DMS79 treated with DMSO at 0.1 percent for 48 hours (cell line): ENCODE data around the gene SFXN3.

ENCODE experiments used
- DNase-seq: peaks from one replicate; lab custom pipeline; 2025; lab: John Stamatoyannopoulos, UW

SFXN3 gene

DNA sequence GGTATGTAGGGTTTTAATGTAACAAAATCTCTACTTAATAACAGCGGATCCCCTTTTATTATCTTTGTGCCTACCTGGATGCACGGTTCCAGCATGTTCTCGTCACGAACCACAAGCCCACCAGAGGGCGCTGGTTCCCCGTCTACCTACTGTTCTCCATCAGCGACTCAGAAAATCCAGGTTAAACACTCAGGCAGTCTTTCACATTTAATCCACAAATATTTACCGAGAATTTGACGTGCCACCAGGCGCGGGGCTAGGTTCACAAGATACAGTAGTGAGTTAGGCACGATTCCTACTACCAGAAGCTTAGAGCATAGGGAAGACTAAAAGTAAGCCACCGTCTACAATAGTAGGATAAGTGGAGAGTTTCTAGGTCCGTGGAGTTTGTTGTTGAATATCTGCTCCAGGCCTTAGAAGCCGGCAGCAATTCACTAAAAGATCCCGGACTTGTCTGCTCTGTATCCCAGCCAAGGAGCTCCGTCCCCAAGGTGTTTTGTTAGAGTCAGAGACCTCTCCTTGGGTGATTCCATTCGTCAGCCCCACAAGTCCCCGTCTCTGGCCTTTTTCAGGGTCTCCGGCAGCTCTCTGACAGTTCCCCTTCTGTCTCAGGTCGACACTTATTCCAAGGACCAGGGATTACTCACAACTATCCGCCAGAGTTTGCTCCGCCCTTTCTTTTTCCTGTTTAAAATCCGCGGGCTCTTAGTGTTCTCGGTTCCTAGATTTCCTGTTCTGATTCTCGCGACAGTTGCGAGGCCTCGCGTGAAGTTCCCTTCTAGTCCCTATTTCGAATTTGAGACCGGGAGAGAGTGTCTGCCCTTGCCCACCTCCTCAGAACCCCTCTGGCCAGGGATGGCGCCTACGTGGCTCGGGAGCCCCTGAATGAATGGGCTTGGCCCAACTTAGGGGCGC, 29.3 kb downstream of the SFXN3 start:
- DNase-seq = peak; percentile 75

DNA sequence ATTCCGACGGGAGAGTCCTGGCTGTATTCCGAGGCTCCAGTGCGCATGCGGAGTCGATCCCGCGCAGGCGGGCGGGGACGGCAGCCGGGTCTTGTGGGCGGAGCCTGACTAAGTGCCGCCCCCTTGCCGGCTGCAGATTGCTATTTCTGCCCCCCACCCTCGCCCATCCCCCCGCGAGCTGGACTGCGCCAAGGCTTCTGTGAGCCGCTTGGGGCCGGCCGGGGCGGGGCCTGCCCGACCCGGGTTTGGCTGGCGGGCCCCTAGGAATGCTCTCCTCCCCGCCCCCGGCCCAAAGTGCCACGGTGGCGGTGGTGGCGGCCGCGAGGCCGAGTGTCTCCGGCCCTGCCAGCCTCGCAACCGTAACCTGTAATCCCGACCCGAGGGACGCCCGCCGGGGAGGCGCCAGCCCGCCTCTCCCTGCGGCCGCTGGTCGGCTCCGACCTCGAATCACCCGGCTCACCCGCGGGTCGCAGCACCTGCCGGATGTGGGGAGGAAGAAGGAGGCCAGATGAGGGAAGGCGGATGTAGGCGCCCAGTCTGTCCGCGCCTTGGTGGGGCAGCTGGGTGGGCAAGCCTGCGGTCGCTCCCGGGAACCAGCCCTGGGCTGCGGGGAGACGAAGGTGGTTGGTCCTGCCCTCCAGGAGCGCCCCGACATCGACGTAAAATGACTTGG, 30.1 kb downstream of the SFXN3 start:
- peak; percentile 75 for DNase-seq

DNA sequence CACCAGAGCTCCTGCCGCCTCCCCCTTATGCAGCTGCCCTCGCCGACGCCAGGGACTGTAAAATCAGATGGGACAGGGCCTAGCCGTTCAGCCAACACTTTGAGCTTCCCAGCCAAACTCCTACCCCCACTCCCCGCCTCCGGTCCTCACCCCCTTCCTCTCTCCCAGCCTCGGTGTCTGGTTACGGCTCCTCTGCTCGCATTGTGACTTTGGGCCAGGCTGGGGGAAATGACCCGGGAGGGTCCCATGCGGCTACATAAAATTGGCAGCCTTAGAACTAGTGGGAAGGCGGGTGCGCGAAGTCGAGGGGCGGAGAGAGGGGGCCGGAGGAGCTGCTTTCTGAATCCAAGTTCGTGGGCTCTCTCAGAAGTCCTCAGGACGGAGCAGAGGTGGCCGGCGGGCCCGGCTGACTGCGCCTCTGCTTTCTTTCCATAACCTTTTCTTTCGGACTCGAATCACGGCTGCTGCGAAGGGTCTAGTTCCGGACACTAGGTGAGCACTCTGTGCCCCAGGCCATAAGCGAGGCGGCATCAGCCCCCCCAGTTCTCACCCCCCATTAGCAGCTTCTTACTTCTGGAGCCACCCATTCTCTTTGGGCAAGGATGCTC, 30.7 kb downstream of the SFXN3 start, which contains the start of gene KAZALD1:
Gene KAZALD1, plus strand, starts transcription at position 366 of the 608 bp plus-strand sequence. CDS start 604 bp downstream, outside the sequence.
- DNase-seq = peak; percentile 44

DNA sequence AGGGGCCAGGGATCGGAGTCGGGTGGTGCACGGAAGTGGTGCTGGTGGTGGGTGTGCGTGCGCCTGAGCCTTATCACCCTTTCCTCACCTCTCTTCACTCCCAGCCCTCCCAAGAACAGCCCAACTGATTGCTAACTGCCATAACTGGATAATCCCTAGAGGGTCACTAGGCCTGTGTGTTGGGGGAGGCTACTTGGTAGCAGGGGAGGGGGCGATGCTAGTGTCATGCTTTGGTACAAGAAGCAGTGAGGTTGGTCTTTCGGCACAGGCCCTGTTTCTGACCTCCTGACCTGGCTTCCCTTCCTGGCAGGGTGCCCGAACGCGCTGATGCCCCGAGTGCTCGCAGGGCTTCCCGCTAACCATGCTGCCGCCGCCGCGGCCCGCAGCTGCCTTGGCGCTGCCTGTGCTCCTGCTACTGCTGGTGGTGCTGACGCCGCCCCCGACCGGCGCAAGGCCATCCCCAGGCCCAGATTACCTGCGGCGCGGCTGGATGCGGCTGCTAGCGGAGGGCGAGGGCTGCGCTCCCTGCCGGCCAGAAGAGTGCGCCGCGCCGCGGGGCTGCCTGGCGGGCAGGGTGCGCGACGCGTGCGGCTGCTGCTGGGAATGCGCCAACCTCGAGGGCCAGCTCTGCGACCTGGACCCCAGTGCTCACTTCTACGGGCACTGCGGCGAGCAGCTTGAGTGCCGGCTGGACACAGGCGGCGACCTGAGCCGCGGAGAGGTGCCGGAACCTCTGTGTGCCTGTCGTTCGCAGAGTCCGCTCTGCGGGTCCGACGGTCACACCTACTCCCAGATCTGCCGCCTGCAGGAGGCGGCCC, 31.4 kb downstream of the SFXN3 start:
- peak; percentile 29 for DNase-seq

DNA sequence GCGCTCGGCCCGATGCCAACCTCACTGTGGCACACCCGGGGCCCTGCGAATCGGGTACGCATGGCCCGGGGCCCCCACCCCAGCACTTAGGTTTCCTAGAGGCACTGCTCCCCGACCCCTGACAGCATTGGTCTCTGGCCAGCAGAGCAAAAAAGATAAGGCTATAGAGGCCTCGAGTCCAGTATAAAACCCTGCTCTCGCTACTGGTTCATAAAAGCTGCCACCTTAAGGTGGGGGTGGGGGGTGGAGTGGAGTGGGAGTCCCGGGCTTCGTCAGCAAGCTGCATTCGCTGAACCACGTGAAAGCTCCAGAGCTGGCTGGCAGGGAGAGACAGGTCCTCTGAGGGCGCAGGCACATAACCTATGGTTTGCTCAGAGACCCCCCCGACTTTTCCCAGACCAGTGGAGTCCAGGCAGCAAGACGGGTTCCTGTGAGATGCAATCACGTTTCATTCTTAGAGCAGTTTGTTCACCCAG, 32.1 kb downstream of the SFXN3 start:
- peak; percentile 31 for DNase-seq

DNA sequence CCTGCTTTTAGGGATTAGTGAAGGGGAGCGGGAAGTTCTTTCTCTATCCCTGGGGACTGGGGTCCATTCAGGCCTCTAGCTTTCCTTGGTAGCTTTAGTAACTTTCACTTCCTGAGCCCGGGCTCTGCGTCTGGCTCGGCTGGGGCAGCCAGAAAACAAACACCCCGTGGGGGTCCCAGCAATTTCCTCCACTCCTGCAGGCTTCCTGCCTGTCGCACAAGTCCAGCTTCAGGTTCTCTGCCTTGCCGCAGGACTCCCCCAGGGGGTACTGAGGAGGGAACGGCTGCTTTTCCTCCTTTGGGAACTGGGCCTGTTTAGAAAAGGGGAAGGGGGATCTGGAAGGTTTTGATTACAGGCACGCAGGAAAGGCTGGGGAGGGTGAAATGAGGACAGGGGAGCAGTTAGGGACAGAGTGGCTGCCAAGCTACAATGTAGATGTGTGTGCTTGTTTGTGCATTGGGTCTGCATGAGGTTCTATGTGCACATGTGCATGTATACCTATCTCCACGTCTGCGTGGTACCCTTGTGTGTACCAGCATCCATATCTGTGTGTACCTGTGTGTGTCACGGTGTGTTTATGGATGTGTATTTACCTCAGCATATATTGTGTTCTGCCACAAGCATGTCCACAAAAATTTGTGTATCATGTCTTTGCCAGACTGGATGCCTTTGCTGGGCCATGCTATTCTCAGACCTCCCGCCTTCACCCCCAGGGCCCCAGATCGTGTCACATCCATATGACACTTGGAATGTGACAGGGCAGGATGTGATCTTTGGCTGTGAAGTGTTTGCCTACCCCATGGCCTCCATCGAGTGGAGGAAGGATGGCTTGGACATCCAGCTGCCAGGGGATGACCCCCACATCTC, 32.7 kb downstream of the SFXN3 start:
- no peak for DNase-seq

DNA sequence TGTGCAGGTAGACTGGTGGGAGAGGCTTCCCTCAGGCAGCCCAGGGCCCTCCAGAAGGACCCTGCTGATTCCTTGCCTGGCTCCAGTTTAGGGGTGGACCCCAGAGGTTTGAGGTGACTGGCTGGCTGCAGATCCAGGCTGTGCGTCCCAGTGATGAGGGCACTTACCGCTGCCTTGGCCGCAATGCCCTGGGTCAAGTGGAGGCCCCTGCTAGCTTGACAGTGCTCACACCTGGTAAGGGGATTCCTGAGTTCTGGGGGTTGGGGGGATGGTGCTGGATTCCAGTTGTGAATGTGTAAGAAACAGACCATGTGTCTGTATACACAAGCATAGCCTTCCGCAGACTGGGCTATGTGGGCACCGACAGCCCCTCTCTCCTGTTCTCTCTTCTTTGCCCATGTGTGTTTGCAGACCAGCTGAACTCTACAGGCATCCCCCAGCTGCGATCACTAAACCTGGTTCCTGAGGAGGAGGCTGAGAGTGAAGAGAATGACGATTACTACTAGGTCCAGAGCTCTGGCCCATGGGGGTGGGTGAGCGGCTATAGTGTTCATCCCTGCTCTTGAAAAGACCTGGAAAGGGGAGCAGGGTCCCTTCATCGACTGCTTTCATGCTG, 33.5 kb downstream of the SFXN3 start:
- no peak for DNase-seq

DNA sequence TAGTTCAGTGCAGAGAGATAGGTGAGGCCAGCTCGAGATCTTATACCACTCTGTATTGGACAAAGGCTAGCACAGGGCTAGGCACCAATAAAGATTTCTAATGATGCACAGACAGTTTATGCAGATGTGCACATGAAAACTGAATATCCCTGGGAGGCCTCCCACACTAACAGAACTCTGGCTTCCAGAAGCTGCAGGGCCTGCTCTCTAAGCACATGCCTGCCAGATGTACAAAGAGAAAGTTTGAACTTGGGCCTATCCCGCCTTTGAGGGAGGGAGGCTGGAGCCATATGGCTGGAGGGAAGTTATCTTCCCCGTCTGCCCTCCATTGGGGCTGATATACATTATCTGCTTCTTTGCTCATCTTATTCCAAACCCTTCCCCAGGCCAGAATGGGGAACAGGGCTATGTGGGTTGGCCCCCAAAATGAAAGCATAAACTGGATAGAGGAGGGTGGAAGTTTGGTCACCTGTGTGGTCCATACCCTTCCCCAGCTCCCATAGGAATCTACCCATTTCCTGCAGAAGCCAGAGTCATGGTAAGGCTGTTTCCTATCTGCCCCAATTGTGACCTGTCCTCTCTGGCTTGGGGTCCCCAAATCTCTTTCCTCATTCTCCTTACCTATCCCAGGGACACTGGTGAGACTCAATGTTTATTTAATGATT, 34.6 kb downstream of the SFXN3 start:
- no peak for DNase-seq

DNA sequence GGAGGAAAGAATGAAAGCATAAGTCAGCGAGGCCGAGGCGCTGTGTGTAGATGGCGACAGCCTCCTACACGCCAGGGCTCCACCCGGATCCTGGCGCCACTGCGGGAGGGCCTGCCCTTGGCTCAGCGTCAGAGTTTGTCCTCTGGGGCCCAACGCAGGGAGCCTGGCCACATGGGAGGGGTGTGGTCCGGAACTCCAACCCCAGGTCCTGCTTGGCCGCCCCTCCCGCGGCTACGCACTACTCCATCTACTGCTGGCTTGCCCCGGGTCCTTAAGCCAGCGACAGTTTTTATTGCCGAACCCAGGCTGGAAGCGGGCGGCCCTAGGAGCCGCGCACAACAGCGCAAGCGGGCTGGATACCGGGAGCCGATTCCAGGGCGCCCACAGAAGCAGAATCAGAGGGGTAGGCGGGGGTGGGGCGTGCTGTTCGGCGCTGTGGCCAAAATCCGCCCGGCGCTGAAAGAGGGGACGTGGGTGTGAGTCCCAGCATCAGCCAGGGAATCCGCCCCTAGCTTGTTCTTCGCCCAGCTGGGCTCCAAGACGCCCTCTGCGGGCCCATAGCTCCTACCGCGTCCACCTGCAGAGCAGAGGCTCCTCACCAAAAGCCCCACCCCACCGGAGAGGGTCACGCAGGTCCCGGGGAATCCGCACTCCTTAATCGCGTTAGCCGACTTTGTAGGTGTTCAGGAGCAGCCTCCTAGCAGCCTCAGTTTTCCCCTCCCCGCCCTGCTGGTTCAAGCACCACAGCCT, 35.3 kb downstream of the SFXN3 start:
- DNase-seq = peak; percentile 8

DNA sequence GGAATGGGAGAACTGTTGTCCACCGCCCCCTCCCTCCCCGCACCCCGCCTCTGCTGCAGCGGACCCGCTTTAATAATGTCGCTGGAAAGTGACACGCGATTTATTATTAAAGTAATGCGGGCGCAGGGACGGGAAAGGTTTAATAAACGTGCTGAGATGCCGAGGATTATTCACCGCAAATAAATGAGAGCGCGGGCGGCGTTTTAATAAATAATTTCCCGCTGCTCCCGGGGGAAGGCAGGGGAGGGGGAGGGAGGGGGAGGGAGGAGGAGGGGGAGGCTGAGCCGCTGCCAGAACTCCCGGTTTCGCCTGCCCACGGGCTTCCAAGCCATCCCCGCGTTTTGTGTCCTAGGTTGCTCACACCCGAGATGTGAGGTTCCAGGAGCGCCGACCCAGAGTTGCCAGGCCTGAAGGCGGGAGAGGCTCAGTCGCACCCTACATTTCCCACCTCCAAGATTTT, 35.9 kb downstream of the SFXN3 start:
- DNase-seq = peak; percentile 13

DNA sequence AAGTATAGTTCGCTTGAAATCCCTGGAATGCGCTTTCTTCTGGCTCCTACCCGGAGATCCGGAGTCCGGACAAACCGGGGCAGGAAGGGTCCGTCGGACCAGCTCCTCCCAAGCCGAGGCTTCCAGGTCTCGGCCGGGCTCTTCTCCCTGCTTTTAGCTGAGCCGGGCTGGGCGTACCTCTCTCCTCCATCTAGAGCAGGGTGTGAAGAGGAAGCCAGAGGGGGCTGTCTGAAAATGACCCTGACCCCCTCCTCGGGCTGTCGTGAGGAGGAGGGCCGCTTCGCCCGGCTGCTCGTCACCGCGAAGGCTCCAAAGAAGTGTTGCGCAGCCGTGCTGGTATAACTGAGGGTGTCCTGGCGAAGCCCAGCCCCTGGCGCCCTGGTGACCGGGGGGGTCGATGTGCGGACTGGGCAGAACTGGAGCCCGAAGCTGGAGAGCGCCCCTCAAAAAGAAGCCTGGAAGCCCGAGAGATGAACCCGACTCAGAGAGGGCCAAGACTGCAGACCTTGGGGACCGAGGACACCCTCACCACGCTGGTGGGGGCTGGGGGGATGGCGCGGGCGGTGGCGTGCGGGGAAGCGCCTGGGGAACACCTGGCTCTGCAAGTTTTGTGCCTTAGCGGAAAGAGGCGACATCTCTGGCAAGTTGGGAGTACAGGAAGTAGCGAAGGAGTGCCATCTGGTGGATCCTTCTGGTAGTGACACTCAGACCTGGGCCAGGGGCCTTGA, 36.5 kb downstream of the SFXN3 start:
- peak; percentile 42 for DNase-seq

DNA sequence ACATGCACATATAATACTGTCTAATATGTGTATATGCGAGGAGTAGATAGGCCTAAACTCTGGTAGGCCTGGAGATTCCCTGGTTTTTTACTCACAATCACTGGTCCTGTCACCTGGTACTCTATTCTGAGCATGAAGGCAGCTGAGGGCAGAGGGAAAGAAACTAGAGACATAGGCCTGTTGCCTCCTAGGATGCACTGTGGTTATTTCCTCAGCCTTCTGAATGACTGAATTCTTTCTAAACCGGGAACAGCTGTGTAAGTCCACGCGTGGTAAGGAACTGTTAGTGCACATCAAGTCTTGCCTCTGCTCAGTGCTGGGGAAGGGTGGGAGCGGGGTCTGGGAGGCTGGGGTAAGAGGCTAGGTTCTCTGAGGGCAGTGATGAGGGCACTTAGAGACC, 38.4 kb downstream of the SFXN3 start:
- no peak for DNase-seq

DNA sequence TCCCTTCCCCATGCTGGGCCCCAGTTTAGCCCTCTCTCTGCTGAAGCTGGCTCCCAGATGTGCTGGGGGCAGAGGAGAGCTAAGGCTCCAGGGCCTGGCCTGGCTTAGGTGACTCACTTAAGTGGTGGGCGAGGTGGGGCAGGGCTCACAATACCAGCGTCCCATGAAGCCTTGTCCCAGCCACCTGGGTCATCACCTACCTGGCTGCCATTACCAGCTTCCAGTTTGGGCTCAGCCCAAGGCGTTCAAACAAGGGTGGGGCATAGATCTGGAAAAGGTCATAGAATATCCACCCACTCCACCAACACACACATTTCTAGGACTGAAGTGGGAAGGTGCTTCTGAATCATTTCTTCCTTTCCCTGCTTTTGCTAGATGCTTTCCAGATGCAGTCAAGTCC, 39.1 kb downstream of the SFXN3 start:
- no peak for DNase-seq

DNA sequence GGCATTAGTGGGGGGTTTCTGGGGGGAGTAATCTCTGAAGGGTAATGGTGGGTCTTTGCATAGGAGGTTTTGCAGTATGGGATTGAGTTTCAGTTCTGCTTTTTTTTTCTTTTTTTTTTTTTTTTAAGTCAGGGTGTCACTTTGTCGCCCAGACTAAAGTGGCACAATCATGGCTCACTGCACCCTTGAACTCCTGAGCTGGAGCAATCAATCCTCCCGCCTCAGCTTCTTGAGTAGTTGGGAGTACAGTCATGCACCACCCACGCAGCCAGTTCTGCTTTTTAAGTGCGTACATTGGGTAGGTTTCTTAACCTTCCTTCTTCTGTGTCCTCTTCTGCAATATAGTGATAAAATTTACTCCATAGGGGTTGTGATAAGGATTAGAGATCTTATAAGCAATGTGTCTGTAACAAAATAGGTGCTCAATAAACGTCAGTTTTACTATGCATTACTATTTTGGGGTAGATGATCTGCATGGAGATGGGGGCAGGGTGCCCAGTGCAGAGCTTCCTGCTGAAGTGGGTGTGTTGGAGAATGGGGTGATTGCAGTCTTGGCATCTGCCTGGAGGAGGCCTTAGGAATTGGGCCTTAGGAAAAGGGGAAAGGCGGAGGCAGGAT, 40.3 kb downstream of the SFXN3 start:
- DNase-seq = no peak

DNA sequence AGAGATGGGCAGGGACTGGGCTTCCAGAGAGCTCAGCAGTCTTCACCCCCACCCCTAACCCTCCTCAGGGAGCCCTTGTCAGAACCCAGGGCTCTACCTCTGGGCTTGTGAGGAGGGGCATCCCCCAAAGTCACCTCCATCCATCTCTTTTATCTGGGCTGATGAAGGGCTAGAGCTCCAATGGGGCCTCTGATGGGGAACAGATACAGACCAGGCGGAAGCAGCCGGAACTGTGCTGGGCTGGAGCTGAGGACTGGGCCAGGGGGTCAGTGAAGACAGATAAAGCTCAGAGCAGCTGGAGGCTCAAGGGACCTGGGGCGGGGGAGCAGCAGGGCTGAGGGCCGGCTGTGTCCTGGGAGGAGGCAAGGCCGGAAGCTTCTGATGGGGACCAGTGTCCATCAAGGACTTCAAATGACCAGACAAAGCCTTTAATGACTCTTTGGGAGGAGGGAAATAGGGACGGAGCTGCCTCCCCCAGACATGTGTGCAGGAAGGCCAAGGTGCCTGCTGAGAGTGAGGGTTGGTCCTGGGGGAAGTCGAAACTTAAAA, 40.9 kb downstream of the SFXN3 start:
- DNase-seq = no peak

DNA sequence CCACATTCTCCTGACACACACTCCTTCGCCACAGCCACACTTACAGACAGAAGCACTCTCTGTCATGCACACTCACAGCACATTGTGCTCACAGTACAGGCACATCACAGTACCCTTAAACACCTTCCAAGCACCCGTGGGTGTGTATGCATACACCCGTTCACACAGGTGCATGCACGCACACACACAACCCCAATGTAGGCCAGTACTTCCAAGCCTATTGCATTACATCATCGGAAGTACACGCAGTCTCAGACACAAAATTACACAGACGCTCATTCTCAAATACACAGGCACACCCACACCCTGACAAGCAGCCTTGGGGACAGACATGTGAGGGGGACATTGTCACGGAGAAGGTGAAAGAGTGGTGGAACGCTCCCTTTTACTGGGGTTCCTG, 41.9 kb downstream of the SFXN3 start:
- no peak for DNase-seq

DNA sequence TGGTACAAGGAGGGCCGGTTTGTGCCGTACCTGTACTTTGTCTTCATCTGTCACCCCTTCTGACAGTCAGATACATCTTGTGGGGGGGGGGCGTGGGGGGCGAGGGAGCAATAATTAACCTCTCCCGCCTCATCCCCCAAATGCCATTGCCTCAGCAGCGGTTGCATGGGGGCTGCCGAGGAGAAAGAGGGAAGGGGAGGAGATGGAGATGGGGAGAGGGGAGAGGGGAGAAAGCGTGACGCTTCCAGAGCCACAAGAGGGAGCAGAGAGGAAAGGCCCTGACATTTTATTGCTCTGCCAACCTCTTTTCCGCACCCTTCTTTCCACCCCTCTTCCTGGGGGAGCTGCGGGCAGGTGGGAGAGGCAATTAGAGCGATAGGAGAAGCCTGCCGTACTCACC, 42.6 kb downstream of the SFXN3 start:
- DNase-seq = no peak

DNA sequence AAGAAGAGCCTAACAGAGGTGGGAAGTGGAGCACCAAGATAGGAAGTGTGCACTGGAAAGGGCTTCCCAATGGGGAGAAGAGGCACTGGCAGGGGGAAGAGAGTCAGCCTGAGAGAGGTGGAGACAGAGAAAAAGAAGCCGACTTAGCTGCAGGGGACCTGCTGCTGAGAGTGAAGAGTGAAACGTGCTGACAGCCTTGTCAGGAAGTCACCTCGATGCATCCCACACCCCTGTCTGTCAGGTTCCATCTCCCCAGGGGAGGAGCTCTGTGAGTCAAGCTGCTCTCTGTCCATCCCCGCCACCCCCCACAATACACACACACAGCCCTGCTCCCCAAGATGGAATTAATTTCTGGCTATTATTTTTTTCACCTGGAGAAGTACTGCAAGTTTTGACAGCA, 44.7 kb downstream of the SFXN3 start:
- no peak for DNase-seq
